IMR-90 (cell line): ENCODE measurements around the gene CCDC134.

Source experiments
- CEBPB ChIP-seq: IDR thresholded peaks from 2 replicates; pipeline ENCODE4 v1.6.1; 2012; ENCODE audit warnings: low read depth, low read length, improper control_type of control experiment
- CTCF ChIP-seq: conservative IDR thresholded peaks from 2 replicates; pipeline ENCODE4 v1.5.1; 2012; ENCODE audit warnings: mild to moderate bottlenecking, low read depth, low read length, improper control_type of control experiment
- FOS ChIP-seq: fragments of 150-350 bp; IDR thresholded peaks from 2 replicates; pipeline ENCODE4 v1.6.1; 2016; ENCODE audit warnings: low read depth, low read length
- MAFK ChIP-seq: IDR thresholded peaks from 2 replicates; pipeline ENCODE4 v1.6.1; 2012; ENCODE audit warnings: low read depth, low read length, improper control_type of control experiment
- MAZ ChIP-seq: IDR thresholded peaks from 2 replicates; pipeline ENCODE4 v1.6.1; 2012; ENCODE audit warnings: low read depth, mild to moderate bottlenecking, low read length, improper control_type of control experiment, moderate library complexity, borderline replicate concordance
- POLR2A ChIP-seq: IDR thresholded peaks from 2 replicates; pipeline ENCODE4 v1.6.1; 2012; ENCODE audit warnings: mild to moderate bottlenecking, low read depth, low read length
- RAD21 ChIP-seq: IDR thresholded peaks from 2 replicates; pipeline ENCODE4 v1.6.1; 2012; ENCODE audit warnings: low read length, improper control_type of control experiment
- RCOR1 ChIP-seq: IDR thresholded peaks from 2 replicates; pipeline ENCODE4 v1.6.1; 2012; ENCODE audit warnings: mild to moderate bottlenecking, low read length, improper control_type of control experiment; ENCODE audit not compliant: insufficient replicate concordance
- RFX5 ChIP-seq: IDR thresholded peaks from 2 replicates; pipeline ENCODE4 v1.8.0; 2012; ENCODE audit warnings: low read depth, mild to moderate bottlenecking, low read length, moderate library complexity
- SMC3 ChIP-seq: fragments of 150-350 bp; IDR thresholded peaks from 2 replicates; pipeline ENCODE4 v1.6.1; 2016; ENCODE audit warnings: low read depth, mild to moderate bottlenecking, antibody characterized with exemption, low read length, moderate library complexity
- TF ChIP-seq, protein P1 (sequence below): fragments of 150-350 bp; IDR thresholded peaks from 2 replicates; pipeline ENCODE4 v1.6.1; 2017; ENCODE audit warnings: mild to moderate bottlenecking, antibody characterized with exemption, low read length, low read depth

GRCh38 chr22:41752011-41752970 lies 48.2 kb upstream of the CCDC134 start:
- TF ChIP-seq CTCF (no peak), MAZ (no peak), FOS (no peak), CEBPB (no peak), RAD21 (no peak), RCOR1 (no peak), POLR2A (no peak), RFX5 (no peak), SMC3 (no peak), MAFK (no peak)
- TF ChIP-seq, protein P1, sequence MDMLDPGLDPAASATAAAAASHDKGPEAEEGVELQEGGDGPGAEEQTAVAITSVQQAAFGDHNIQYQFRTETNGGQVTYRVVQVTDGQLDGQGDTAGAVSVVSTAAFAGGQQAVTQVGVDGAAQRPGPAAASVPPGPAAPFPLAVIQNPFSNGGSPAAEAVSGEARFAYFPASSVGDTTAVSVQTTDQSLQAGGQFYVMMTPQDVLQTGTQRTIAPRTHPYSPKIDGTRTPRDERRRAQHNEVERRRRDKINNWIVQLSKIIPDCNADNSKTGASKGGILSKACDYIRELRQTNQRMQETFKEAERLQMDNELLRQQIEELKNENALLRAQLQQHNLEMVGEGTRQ: no peak
